CD4-positive, alpha-beta T cell (primary cell): ENCODE results near the gene PRAMEF2. TPM values are rescaled to one million over a fixed set of nuclear protein-coding genes. Genes with fewer than 3 reads are reported as not detected.
"Not testable (repeated sequence)": the region's sequence is repeated elsewhere in the genome, so short reads cannot be mapped to it uniquely, and the experiment has no call there.

Source experiments
- ATAC-seq: fragments of 200-7000 bp; cut with Tn5 transposase; one replicate; pipeline ENCODE4 v1.10.0; 2022; ENCODE audit warnings: mild to moderate bottlenecking; ENCODE audit not compliant: poor library complexity
- CTCF ChIA-PET: fragments of 350-600 bp; sonication (Branson Sonifier 250); formaldehyde crosslinking; loops from one replicate; lab custom pipeline; 2021; ENCODE audit warnings: antibody characterized with exemption, inconsistent platforms; lab: Charles Lee
- POLR2A ChIA-PET: fragments of 350-600 bp; sonication (Branson Sonifier 250); formaldehyde crosslinking; loops from one replicate; lab custom pipeline; 2021; ENCODE audit warnings: antibody characterized with exemption, inconsistent platforms; lab: Charles Lee
- DNase-seq, 14 experiments: peaks; one replicate each; pipeline ENCODE4 v3.0.0-alpha.2; 2013 to 2020; ENCODE audit warnings: mixed read lengths in 2 of 14
- H3K27ac ChIP-seq, 2 donors: one replicate each; pipeline versions ENCODE4 v1.5.1 to v1.7.0; 2013; ENCODE audit warnings: low read length in 2 of 2, low read depth in 1 of 2, mild to moderate bottlenecking in 1 of 2
- H3K27me3 ChIP-seq, 2 experiments: 1 replicate in 1 of 2; 2 replicates in 1 of 2; pipeline versions ENCODE4 v1.6.1 to v1.7.0; 2013; ENCODE audit warnings: low read length in 2 of 2, control low read depth in 1 of 2, mild to moderate bottlenecking in 1 of 2, moderate library complexity in 1 of 2; ENCODE audit not compliant: insufficient read depth in 2 of 2, control insufficient read depth in 1 of 2
- H3K36me3 ChIP-seq: one replicate; pipeline ENCODE4 v1.6.1; 2013; ENCODE audit warnings: low read length, control low read depth; ENCODE audit not compliant: insufficient read depth
- H3K4me1 ChIP-seq: one replicate; pipeline ENCODE4 v1.6.1; 2013; ENCODE audit warnings: low read length, control low read depth; ENCODE audit not compliant: insufficient read depth
- H3K4me3 ChIP-seq: one replicate; pipeline ENCODE4 v1.5.1; 2013; ENCODE audit warnings: mild to moderate bottlenecking, low read length, moderate library complexity
- H3K9me3 ChIP-seq, 2 experiments: 1 replicate in 1 of 2; 2 replicates in 1 of 2; pipeline versions ENCODE4 v1.6.1 to v1.7.0; 2013; ENCODE audit warnings: low read length in 2 of 2, mild to moderate bottlenecking in 2 of 2, control low read depth in 1 of 2, moderate library complexity in 1 of 2; ENCODE audit not compliant: control insufficient read depth in 1 of 2, insufficient read depth in 1 of 2
- H3K27ac Mint-ChIP-seq: one replicate; pipeline ENCODE4 v1.8.0; 2020; ENCODE audit warnings: mixed read lengths
- H3K27me3 Mint-ChIP-seq: one replicate; pipeline ENCODE4 v1.8.0; 2021; ENCODE audit warnings: mixed read lengths
- H3K36me3 Mint-ChIP-seq: one replicate; pipeline ENCODE4 v1.8.0; 2021; ENCODE audit warnings: low read depth, mixed read lengths
- H3K4me1 Mint-ChIP-seq: one replicate; pipeline ENCODE4 v1.8.0; 2021; ENCODE audit warnings: low read depth, mixed read lengths
- H3K4me3 Mint-ChIP-seq: one replicate; pipeline ENCODE4 v1.8.0; 2020; ENCODE audit warnings: mild to moderate bottlenecking, mixed read lengths
- H3K9me3 Mint-ChIP-seq: one replicate; pipeline ENCODE4 v1.8.0; 2020; ENCODE audit warnings: mixed read lengths
- intact Hi-C, 2 experiments: fragments of 100-400 bp; cut with DNase I in 1 of 2; cut with micrococcal nuclease in 1 of 2; formaldehyde crosslinking; loops; one replicate each; pipeline versions ENCODE4 v1.15.1 to v1.9.0; 2023 to 2025; cut with DNase I, micrococcal nuclease
- polyA plus RNA-seq, 2 donors: library from polyadenylated mRNA; unstranded; fragments of 120-200 nt; gene quantifications; one replicate each; pipeline ENCODE4 v1.2.1, GENCODE V29; 2013
- total RNA-seq, 174 experiments: library from RNA in 2 of 174; stranded (reverse) in 2 of 174; gene quantifications; one replicate each; pipeline ENCODE4 v1.2.3 and lab custom pipeline; 2021 to 2026
- TF ChIP-seq, protein P1 (sequence below): fragments of 200-600 bp; IDR thresholded peaks from one replicate; pipeline ENCODE4 v1.8.0; 2022; ENCODE audit warnings: antibody characterized with exemption, mild to moderate bottlenecking

PRAMEF2 gene, protein sequence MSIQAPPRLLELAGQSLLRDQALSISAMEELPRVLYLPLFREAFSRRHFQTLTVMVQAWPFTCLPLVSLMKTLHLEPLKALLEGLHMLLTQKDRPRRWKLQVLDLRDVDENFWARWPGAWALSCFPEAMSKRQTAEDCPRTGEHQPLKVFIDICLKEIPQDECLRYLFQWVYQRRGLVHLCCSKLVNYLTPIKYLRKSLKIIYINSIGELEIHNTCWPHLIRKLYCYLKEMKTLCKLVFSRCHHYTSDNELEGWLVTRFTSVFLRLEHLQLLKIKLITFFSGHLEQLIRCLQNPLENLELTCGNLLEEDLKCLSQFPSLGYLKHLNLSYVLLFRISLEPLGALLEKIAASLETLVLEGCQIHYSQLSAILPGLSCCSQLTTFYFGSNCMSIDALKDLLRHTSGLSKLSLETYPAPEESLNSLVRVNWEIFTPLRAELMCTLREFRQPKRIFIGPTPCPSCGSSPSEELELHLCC
- total RNA-seq (not detected), total RNA-seq (lab: John Stamatoyannopoulos, UW) (0 to 0.20 (median 0) reads per million in 172 experiments)
- polyA plus RNA-seq (2013, experiment 1 of 2), result not detected
- polyA plus RNA-seq (2013, experiment 2 of 2), result not detected

DNA sequence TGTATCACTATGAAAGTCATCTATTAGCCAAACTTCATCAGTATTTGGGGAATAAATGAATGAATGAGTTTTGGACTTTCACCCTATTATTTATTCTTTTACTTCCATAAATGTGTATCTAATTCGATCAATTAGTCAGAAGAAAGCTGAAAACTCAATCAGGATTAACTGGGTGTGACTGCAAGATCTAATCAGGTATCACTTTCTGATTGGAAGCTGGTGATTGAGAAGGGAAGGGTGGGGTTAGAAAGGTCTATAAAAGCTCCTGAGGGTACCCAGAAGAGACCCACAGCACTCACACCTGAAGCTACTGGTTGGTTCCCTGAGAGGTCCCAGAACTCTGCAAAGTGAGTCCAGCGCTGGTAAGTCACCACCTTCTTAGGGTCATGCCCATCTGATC is at the start of gene PRAMEF2:
TSS of gene PRAMEF2 (plus strand) at position 301 of the 400 bp plus-strand sequence. CDS start 1,924 bp downstream, outside the sequence.
- H3K4me3 ChIP-seq, H3K36me3 Mint-ChIP-seq, H3K4me1 ChIP-seq, H3K9me3 Mint-ChIP-seq, intact Hi-C loops, H3K27me3 ChIP-seq, H3K4me3 Mint-ChIP-seq, H3K9me3 ChIP-seq, H3K4me1 Mint-ChIP-seq, H3K27me3 Mint-ChIP-seq, H3K36me3 ChIP-seq, CTCF ChIA-PET, H3K27ac ChIP-seq, POLR2A ChIA-PET, DNase-seq, ATAC-seq, H3K27ac Mint-ChIP-seq: not testable (repeated sequence)

DNA sequence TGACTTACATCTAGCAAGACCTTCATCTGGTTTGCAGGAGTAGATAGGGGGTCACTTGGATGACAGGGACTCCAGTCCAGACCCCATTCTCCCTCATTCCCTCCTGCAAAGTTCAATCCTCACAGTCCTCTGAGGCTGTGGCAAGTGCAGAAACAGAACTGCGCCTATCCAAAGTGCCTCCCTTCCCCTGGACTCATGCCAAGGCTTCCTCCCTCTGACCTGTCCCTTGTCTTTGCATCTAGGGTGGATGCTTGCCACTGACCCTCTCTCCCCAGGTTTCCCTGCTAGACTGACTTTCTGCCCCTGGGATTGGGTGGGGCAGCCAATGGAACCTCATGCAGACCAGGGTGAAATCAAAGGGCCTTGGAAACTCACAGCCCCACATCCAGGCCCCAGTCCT is 47.0 kb upstream of the PRAMEF2 start:
- Mint-ChIP-seq H3K4me1 (no peaks in the 10 kb centered on the region), H3K27ac (no peak overlapping the region), H3K4me3 (no peak overlapping the region), H3K9me3 (peaks cover 4% of the 10 kb centered on the region), H3K36me3 (no peaks in the 10 kb centered on the region), H3K27me3 (peaks cover 38% of the 10 kb centered on the region)
- no peak for DNase-seq
- TF ChIP-seq, protein P1, sequence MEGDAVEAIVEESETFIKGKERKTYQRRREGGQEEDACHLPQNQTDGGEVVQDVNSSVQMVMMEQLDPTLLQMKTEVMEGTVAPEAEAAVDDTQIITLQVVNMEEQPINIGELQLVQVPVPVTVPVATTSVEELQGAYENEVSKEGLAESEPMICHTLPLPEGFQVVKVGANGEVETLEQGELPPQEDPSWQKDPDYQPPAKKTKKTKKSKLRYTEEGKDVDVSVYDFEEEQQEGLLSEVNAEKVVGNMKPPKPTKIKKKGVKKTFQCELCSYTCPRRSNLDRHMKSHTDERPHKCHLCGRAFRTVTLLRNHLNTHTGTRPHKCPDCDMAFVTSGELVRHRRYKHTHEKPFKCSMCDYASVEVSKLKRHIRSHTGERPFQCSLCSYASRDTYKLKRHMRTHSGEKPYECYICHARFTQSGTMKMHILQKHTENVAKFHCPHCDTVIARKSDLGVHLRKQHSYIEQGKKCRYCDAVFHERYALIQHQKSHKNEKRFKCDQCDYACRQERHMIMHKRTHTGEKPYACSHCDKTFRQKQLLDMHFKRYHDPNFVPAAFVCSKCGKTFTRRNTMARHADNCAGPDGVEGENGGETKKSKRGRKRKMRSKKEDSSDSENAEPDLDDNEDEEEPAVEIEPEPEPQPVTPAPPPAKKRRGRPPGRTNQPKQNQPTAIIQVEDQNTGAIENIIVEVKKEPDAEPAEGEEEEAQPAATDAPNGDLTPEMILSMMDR, result no peak
- ChIA-PET POLR2A (no interaction called here), CTCF (no interaction called here)
- Histone ChIP-seq H3K27me3 (peaks cover 2 to 10% of the 10 kb centered on the region in 2 experiments), H3K27ac (no peak overlapping the region), H3K4me1 (no peaks in the 10 kb centered on the region), H3K36me3 (no peaks in the 10 kb centered on the region), H3K4me3 (no peak overlapping the region), H3K9me3 (peaks cover 0 to 5% of the 10 kb centered on the region in 2 experiments)
- intact Hi-C loops, result no loop called here
- ATAC-seq, result no peak

DNA sequence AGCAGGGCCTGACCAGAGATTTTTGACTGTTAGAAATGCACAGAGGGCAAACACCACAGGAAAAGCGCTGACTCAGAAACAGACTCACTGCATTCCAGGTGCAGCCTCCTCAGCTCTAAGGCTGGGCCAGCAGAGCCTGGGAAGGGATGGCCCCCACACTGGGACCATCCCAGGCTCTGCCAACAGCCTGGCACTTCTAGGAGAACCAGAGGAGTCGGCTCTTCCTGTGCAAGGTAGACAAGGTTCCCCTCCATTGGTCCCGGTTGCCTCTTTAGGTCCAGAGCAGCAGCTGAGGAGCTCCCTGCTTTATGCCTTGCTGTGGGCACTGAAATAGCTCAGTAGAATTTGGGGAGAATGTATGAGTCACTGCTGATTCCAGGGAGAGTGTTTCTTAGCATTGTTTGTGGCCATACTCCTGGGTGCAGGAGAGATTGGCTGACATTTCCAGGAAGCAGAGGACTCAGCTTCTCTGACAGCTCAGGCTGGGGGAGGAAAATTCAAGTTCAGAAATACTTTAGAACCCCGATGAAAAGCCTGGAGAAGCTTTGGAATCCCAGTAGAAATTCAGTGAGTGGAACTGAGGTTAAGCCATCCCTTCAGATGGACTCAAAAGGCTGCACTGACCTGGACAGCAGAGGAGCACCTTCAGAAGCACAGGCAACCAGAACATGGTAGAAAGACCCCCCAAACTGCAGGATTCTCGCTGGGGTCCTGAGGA is 46.0 kb upstream of the PRAMEF2 start:
- Histone ChIP-seq H3K36me3 (no peaks in the 10 kb centered on the region), H3K4me1 (no peaks in the 10 kb centered on the region), H3K27ac (no peak overlapping the region), H3K4me3 (no peak overlapping the region), H3K9me3 (peaks cover 0 to 5% of the 10 kb centered on the region in 2 experiments), H3K27me3 (peaks cover 2 to 10% of the 10 kb centered on the region in 2 experiments)
- TF ChIP-seq, protein P1, result no peak
- POLR2A ChIA-PET, result no interaction called here
- ATAC-seq (no peak), DNase-seq (no peak)
- H3K9me3 Mint-ChIP-seq, result peaks cover 1% of the 10 kb centered on the region
- CTCF ChIA-PET, result no interaction called here
- intact Hi-C loops, result no loop called here
- no peaks in the 10 kb centered on the region for H3K4me1 Mint-ChIP-seq
- no peak overlapping the region for H3K27ac Mint-ChIP-seq
- peaks cover 34% of the 10 kb centered on the region for H3K27me3 Mint-ChIP-seq
- H3K4me3 Mint-ChIP-seq, result no peak overlapping the region
- no peaks in the 10 kb centered on the region for H3K36me3 Mint-ChIP-seq
